ENCODE data around the gene PRSS56. TPM values are rescaled to one million over a fixed set of nuclear protein-coding genes. Genes with fewer than 3 reads are reported as not detected.
A peak's percentile ranks its signal among the peaks of the same experiment; 100 is the strongest.

The PRSS56 gene
- polyA plus RNA-seq, 3 donors = not detected

- Histone ChIP-seq H3K79me2 (ENCODE audit: insufficient read depth, low read length) (no peaks in the 10 kb centered on the region), H2AFZ (ENCODE audit: insufficient read depth, low read depth, low read length, poor library complexity, severe bottlenecking) (no peak overlapping the region), H3K4me3 (replicated peaks in 1 of 3; ENCODE audit: low read depth in 2 of 3, low read length in 3 of 3) (no peak overlapping the region), H3K4me1 (ENCODE audit: control insufficient read depth in 1 of 2, insufficient read depth in 2 of 2, low read length in 2 of 2) (no peaks in the 10 kb centered on the region), H3K9ac (ENCODE audit: insufficient read depth, low read length, poor library complexity, severe bottlenecking) (no peak overlapping the region), H3K27me3 (ENCODE audit: control insufficient read depth in 2 of 2, insufficient read depth in 2 of 2, low read length in 2 of 2) (peaks cover 15 to 38% of the 10 kb centered on the region in 2 donors), H3K9me3 (replicated peaks in 1 of 2; ENCODE audit: control insufficient read depth in 1 of 2, insufficient read depth in 1 of 2, low read length in 2 of 2) (peaks cover 0 to 11% of the 10 kb centered on the region in 2 donors), H3K36me3 (replicated peaks in 1 of 2; ENCODE audit: control insufficient read depth in 1 of 2, insufficient read depth in 2 of 2, low read length in 2 of 2) (no peaks in the 10 kb centered on the region), H3K27ac (ENCODE audit: low read depth in 1 of 2, low read length in 2 of 2) (no peak overlapping the region), H3K4me2 (replicated peaks; ENCODE audit: extremely low read depth, low read length, poor library complexity, severe bottlenecking) (no peak overlapping the region), H4K20me1 (ENCODE audit: insufficient read depth, low read length) (no peaks in the 10 kb centered on the region)
- H3K4me1 Mint-ChIP-seq = peaks cover 2% of the 10 kb centered on the region
- intact Hi-C loops (cut with micrococcal nuclease) = no loop called here
- 56% methylated on average over 10 of the region's 10 CpGs for WGBS (ENCODE audit: insufficient coverage)
- H3K27me3 Mint-ChIP-seq (ENCODE audit: low read depth in 3 of 3) = peaks cover 43 to 69% (median 62%) of the 10 kb centered on the region in 3 donors
- H3K4me3 Mint-ChIP-seq = peak overlapping the region in 1 of 2 donors; percentile 46
- TF ChIP-seq CTCF (IDR thresholded peaks at IDR 0.05) = no peak
- peaks cover 0 to 6% (median 3%) of the 10 kb centered on the region in 7 donors for H3K9me3 Mint-ChIP-seq
- no peak for DNase-seq
- no peaks in the 10 kb centered on the region for H3K36me3 Mint-ChIP-seq
- no peak overlapping the region for H3K27ac Mint-ChIP-seq
These were observed 14.3 kb upstream of the PRSS56 start for GRCh38 chr2:232505856-232506255.

GRCh38 chr2:232506709-232507108 lies 13.5 kb upstream of the PRSS56 start:
- H3K9ac ChIP-seq (ENCODE audit: insufficient read depth, low read length, poor library complexity, severe bottlenecking) = no peak overlapping the region
- 83% methylated on average over 2 of the region's 4 CpGs for WGBS (ENCODE audit: insufficient coverage)
- no peaks in the 10 kb centered on the region for H3K36me3 Mint-ChIP-seq
- H3K4me1 Mint-ChIP-seq = peaks cover 2% of the 10 kb centered on the region
- H3K36me3 ChIP-seq (replicated peaks in 1 of 2; ENCODE audit: control insufficient read depth in 1 of 2, insufficient read depth in 2 of 2, low read length in 2 of 2) = no peaks in the 10 kb centered on the region
- TF ChIP-seq CTCF (IDR thresholded peaks at IDR 0.05) = no peak
- peaks cover 0 to 6% (median 3%) of the 10 kb centered on the region in 7 donors for H3K9me3 Mint-ChIP-seq
- no peak for DNase-seq
- intact Hi-C loops (cut with micrococcal nuclease) = no loop called here
- H3K4me2 ChIP-seq (replicated peaks; ENCODE audit: extremely low read depth, low read length, poor library complexity, severe bottlenecking) = no peak overlapping the region
- no peak overlapping the region for H3K27ac ChIP-seq (ENCODE audit: low read depth in 1 of 2, low read length in 2 of 2)
- peaks cover 40 to 61% (median 56%) of the 10 kb centered on the region in 3 donors for H3K27me3 Mint-ChIP-seq (ENCODE audit: low read depth in 3 of 3)
- H3K79me2 ChIP-seq (ENCODE audit: insufficient read depth, low read length) = no peaks in the 10 kb centered on the region
- H3K9me3 ChIP-seq (replicated peaks in 1 of 2; ENCODE audit: control insufficient read depth in 1 of 2, insufficient read depth in 1 of 2, low read length in 2 of 2) = peaks cover 0 to 11% of the 10 kb centered on the region in 2 donors
- H3K4me1 ChIP-seq (ENCODE audit: control insufficient read depth in 1 of 2, insufficient read depth in 2 of 2, low read length in 2 of 2) = no peaks in the 10 kb centered on the region
- no peak overlapping the region for H3K4me3 Mint-ChIP-seq
- H3K27ac Mint-ChIP-seq = no peak overlapping the region
- no peak overlapping the region for H2AFZ ChIP-seq (ENCODE audit: insufficient read depth, low read depth, low read length, poor library complexity, severe bottlenecking)
- H3K27me3 ChIP-seq (ENCODE audit: control insufficient read depth in 2 of 2, insufficient read depth in 2 of 2, low read length in 2 of 2) = peaks cover 15 to 30% of the 10 kb centered on the region in 2 donors
- H3K4me3 ChIP-seq (replicated peaks in 1 of 3; ENCODE audit: low read depth in 2 of 3, low read length in 3 of 3) = no peak overlapping the region
- no peaks in the 10 kb centered on the region for H4K20me1 ChIP-seq (ENCODE audit: insufficient read depth, low read length)

Data from CD14-positive monocyte (primary cell).